H9 (cell line): ENCODE measurements around the gene TEX13A. TPM values are rescaled to one million over a fixed set of nuclear protein-coding genes. Genes with fewer than 3 reads are reported as not detected.

Experiments used
- DNase-seq: peaks from one replicate; pipeline ENCODE4 v3.0.0-alpha.2; 2017
- H2AFZ ChIP-seq: one replicate; pipeline ENCODE4 v1.6.1; 2013; ENCODE audit warnings: mild to moderate bottlenecking, low read length, control low read depth, moderate library complexity
- H2AK5ac ChIP-seq: 2 replicates; pipeline ENCODE4 v1.6.1; 2013; ENCODE audit warnings: low read length, control low read depth, mixed read lengths; ENCODE audit not compliant: insufficient read length
- H2BK120ac ChIP-seq: one replicate; pipeline ENCODE4 v1.6.1; 2013; ENCODE audit warnings: low read depth, mild to moderate bottlenecking, low read length, control low read depth, inconsistent platforms; ENCODE audit not compliant: poor library complexity, severe bottlenecking
- H2BK12ac ChIP-seq: 2 replicates; pipeline ENCODE4 v1.6.1; 2013; ENCODE audit warnings: low read length, control low read depth, mixed read lengths, low read depth; ENCODE audit not compliant: insufficient read length
- H2BK15ac ChIP-seq: 2 replicates; pipeline ENCODE4 v1.6.1; 2013; ENCODE audit warnings: low read depth, low read length, control low read depth
- H2BK20ac ChIP-seq: one replicate; pipeline ENCODE4 v1.6.1; 2013; ENCODE audit warnings: low read depth, mild to moderate bottlenecking, low read length, control low read depth, inconsistent platforms; ENCODE audit not compliant: poor library complexity, severe bottlenecking
- H2BK5ac ChIP-seq: 2 replicates; pipeline ENCODE4 v1.6.1; 2013; ENCODE audit warnings: low read length, control low read depth, mixed read lengths; ENCODE audit not compliant: insufficient read length
- H3K14ac ChIP-seq: 2 replicates; pipeline ENCODE4 v1.6.1; 2013; ENCODE audit warnings: low read length, control low read depth; ENCODE audit not compliant: insufficient read depth
- H3K18ac ChIP-seq: 2 replicates; pipeline ENCODE4 v1.6.1; 2013; ENCODE audit warnings: low read depth, mild to moderate bottlenecking, mixed read lengths, low read length, control low read depth; ENCODE audit not compliant: insufficient read length
- H3K23ac ChIP-seq: 2 replicates; pipeline ENCODE4 v1.6.1; 2013; ENCODE audit warnings: low read length, control low read depth, mixed read lengths, low read depth; ENCODE audit not compliant: insufficient read length
- H3K23me2 ChIP-seq: 2 replicates; pipeline ENCODE4 v1.6.1; 2013; ENCODE audit warnings: low read depth, mild to moderate bottlenecking, mixed read lengths, low read length, control low read depth; ENCODE audit not compliant: insufficient read length, poor library complexity, severe bottlenecking
- H3K27ac ChIP-seq: 2 replicates; pipeline ENCODE4 v1.5.1; 2013; ENCODE audit warnings: low read length, control low read depth, mixed read lengths, low read depth; ENCODE audit not compliant: insufficient read length
- H3K27me3 ChIP-seq: 2 replicates; pipeline ENCODE4 v1.6.1; 2013; ENCODE audit warnings: low read length, control low read depth, inconsistent platforms; ENCODE audit not compliant: insufficient read depth
- H3K4ac ChIP-seq: 2 replicates; pipeline ENCODE4 v1.6.1; 2013; ENCODE audit warnings: low read depth, mild to moderate bottlenecking, control low read depth, inconsistent platforms, low read length, moderate library complexity
- H3K4me1 ChIP-seq: 2 replicates; pipeline ENCODE4 v1.6.1; 2013; ENCODE audit warnings: low read length, control low read depth, inconsistent platforms; ENCODE audit not compliant: insufficient read depth
- H3K4me2 ChIP-seq: 2 replicates; pipeline ENCODE4 v1.6.1; 2013; ENCODE audit warnings: low read length, control low read depth, mixed read lengths; ENCODE audit not compliant: insufficient read length, insufficient read depth
- H3K56ac ChIP-seq: 2 replicates; pipeline ENCODE4 v1.6.1; 2013; ENCODE audit warnings: low read depth, mild to moderate bottlenecking, mixed read lengths, low read length, control low read depth; ENCODE audit not compliant: insufficient read length
- H3K79me1 ChIP-seq: 2 replicates; pipeline ENCODE4 v1.6.1; 2013; ENCODE audit warnings: low read depth, mild to moderate bottlenecking, moderate library complexity, low read length, control low read depth, inconsistent platforms; ENCODE audit not compliant: insufficient read depth, poor library complexity, severe bottlenecking
- H3K79me2 ChIP-seq: 2 replicates; pipeline ENCODE4 v1.6.1; 2013; ENCODE audit warnings: low read length, control low read depth, inconsistent platforms; ENCODE audit not compliant: insufficient read depth
- H3K9ac ChIP-seq: 2 replicates; pipeline ENCODE4 v1.6.1; 2013; ENCODE audit warnings: low read length, control low read depth, mixed read lengths; ENCODE audit not compliant: insufficient read length; ENCODE audit errors: extremely low read depth
- H3K9me3 ChIP-seq: one replicate; pipeline ENCODE4 v1.6.1; 2013; ENCODE audit warnings: low read depth, low read length, inconsistent platforms; ENCODE audit not compliant: control insufficient read depth
- H3T11ph ChIP-seq: one replicate; pipeline ENCODE4 v1.6.1; 2013; ENCODE audit warnings: mild to moderate bottlenecking, low read length, control low read depth, inconsistent platforms
- H4K20me1 ChIP-seq: one replicate; pipeline ENCODE4 v1.6.1; 2013; ENCODE audit not compliant: control insufficient read depth, insufficient read length, insufficient read depth
- H4K5ac ChIP-seq: 2 replicates; pipeline ENCODE4 v1.6.1; 2013; ENCODE audit warnings: low read depth, mild to moderate bottlenecking, mixed read lengths, low read length, control low read depth; ENCODE audit not compliant: insufficient read length
- H4K8ac ChIP-seq: replicated peaks from 2 replicates; pipeline ENCODE4 v1.6.1; 2013; ENCODE audit warnings: low read length, control low read depth, mixed read lengths, low read depth; ENCODE audit not compliant: insufficient read length
- H4K91ac ChIP-seq: 2 replicates; pipeline ENCODE4 v1.6.1; 2013; ENCODE audit warnings: low read depth, mild to moderate bottlenecking, moderate library complexity, mixed read lengths, low read length, control low read depth; ENCODE audit not compliant: insufficient read length
- H3K27ac Mint-ChIP-seq, 3 experiments: 2 replicates in 2 of 3; 3 replicates in 1 of 3; pipeline ENCODE4 v1.8.0; 2020 to 2021; ENCODE audit warnings: mixed read lengths in 3 of 3, mild to moderate bottlenecking in 1 of 3, moderate library complexity in 1 of 3
- H3K27me3 Mint-ChIP-seq: 2 replicates; pipeline ENCODE4 v1.8.0; 2021; ENCODE audit warnings: low read depth, mild to moderate bottlenecking, moderate library complexity, mixed read lengths
- H3K36me3 Mint-ChIP-seq, 3 experiments: 2 replicates in 2 of 3; 3 replicates in 1 of 3; pipeline ENCODE4 v1.8.0; 2020 to 2021; ENCODE audit warnings: low read depth in 3 of 3, mixed read lengths in 3 of 3; ENCODE audit not compliant: insufficient read depth in 1 of 3
- H3K4me1 Mint-ChIP-seq, 2 experiments: 2 replicates each; pipeline ENCODE4 v1.8.0; 2020; ENCODE audit warnings: mixed read lengths in 2 of 2
- H3K4me3 Mint-ChIP-seq, 2 experiments: 2 replicates in 1 of 2; 3 replicates in 1 of 2; pipeline ENCODE4 v1.8.0; 2020 to 2021; ENCODE audit warnings: mild to moderate bottlenecking in 2 of 2, mixed read lengths in 2 of 2, moderate library complexity in 1 of 2
- H3K9me3 Mint-ChIP-seq, 2 experiments: 2 replicates in 1 of 2; 3 replicates in 1 of 2; pipeline ENCODE4 v1.8.0; 2020; ENCODE audit warnings: mild to moderate bottlenecking in 2 of 2, mixed read lengths in 2 of 2, moderate library complexity in 1 of 2
- WGBS: extraction: QIAGEN DNeasy Blood & Tissue Kit; methylation state at CpG from one replicate; pipeline ENCODE4 v1.1.7; 2013; ENCODE audit warnings: missing lambda C conversion rate, low lambda C conversion rate, mixed read lengths; ENCODE audit not compliant: insufficient read length; ENCODE audit errors: extremely low coverage; 5-methylcytosine and 5-hydroxymethylcytosine counted together
- total RNA-seq: library from RNA; stranded (reverse); gene quantifications from 2 replicates; pipeline ENCODE4 v1.2.1, GENCODE V29; 2021
- TF ChIP-seq, protein P1 (sequence below): fragments of 200-600 bp; sonication (generic); conservative IDR thresholded peaks from 3 replicates; pipeline ENCODE4 v1.8.0; 2021; ENCODE audit warnings: antibody characterized with exemption, mild to moderate bottlenecking

Gene TEX13A
- total RNA-seq, 1 experiment from 2014 or later: not detected

DNA sequence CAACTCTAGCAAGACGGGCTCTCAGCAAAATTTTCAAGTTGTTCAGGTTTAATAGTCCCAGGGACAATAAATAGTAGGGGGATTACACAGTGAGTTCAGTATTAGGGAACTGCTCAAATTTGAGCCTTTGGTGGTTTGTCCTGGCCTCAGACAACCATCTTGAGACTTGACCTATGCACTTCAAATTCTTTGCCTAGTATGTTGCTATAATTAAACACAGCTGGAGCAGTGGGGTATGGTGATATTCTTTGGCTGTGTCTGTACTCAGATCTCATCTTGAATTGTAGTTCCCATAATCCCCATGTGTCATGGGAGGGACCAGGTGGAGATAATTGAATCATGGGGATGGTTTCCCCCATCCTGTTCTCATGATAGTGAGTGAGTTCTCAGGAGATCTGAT lies 43.3 kb upstream of the TEX13A start:
- Histone ChIP-seq H3K79me1 (no peaks in the 10 kb centered on the region), H2BK20ac (no peak overlapping the region)

More for the DNA sequence above, 43.3 kb upstream of the TEX13A start:
- no peak overlapping the region for H3K27ac Mint-ChIP-seq
- no peaks in the 10 kb centered on the region for H3K27me3 ChIP-seq
- no peak overlapping the region for H3K56ac ChIP-seq
- H2AK5ac ChIP-seq: no peak overlapping the region
- peaks cover 0 to 2% (median 0%) of the 10 kb centered on the region in 3 experiments; a peak in 3 of 7 replicates for H3K36me3 Mint-ChIP-seq
- no peak overlapping the region for H3K4me3 Mint-ChIP-seq
- H3K9ac ChIP-seq: no peak overlapping the region
- TF ChIP-seq, protein P1, sequence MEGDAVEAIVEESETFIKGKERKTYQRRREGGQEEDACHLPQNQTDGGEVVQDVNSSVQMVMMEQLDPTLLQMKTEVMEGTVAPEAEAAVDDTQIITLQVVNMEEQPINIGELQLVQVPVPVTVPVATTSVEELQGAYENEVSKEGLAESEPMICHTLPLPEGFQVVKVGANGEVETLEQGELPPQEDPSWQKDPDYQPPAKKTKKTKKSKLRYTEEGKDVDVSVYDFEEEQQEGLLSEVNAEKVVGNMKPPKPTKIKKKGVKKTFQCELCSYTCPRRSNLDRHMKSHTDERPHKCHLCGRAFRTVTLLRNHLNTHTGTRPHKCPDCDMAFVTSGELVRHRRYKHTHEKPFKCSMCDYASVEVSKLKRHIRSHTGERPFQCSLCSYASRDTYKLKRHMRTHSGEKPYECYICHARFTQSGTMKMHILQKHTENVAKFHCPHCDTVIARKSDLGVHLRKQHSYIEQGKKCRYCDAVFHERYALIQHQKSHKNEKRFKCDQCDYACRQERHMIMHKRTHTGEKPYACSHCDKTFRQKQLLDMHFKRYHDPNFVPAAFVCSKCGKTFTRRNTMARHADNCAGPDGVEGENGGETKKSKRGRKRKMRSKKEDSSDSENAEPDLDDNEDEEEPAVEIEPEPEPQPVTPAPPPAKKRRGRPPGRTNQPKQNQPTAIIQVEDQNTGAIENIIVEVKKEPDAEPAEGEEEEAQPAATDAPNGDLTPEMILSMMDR: no peak
- no peaks in the 10 kb centered on the region for H3K27me3 Mint-ChIP-seq
- H4K5ac ChIP-seq: no peak overlapping the region
- no peak overlapping the region for H4K91ac ChIP-seq
- H3T11ph ChIP-seq: no peak overlapping the region
- no peak for DNase-seq
- H3K23me2 ChIP-seq: no peaks in the 10 kb centered on the region
- no peak overlapping the region for H3K27ac ChIP-seq
- no peak overlapping the region for H2BK12ac ChIP-seq
- WGBS: no CpG with 5 or more reads among the region's 1 CpG
- H3K4me2 ChIP-seq: no peak overlapping the region
- H2BK120ac ChIP-seq: no peak overlapping the region
- H3K9me3 Mint-ChIP-seq: peaks cover 0 to 36% of the 10 kb centered on the region in 2 experiments; a peak in 2 of 5 replicates
- no peak overlapping the region for H4K8ac ChIP-seq
- no peak overlapping the region for H3K4ac ChIP-seq
- H3K18ac ChIP-seq: no peak overlapping the region
- H3K9me3 ChIP-seq: peaks cover 7% of the 10 kb centered on the region
- H3K14ac ChIP-seq: no peak overlapping the region
- no peak overlapping the region for H2AFZ ChIP-seq
- no peaks in the 10 kb centered on the region for H3K4me1 ChIP-seq
- H3K4me1 Mint-ChIP-seq: no peaks in the 10 kb centered on the region; a peak in 1 of 4 replicates
- H2BK15ac ChIP-seq: no peak overlapping the region
- H3K79me2 ChIP-seq: no peaks in the 10 kb centered on the region
- no peak overlapping the region for H3K23ac ChIP-seq
- no peaks in the 10 kb centered on the region for H4K20me1 ChIP-seq
- H2BK5ac ChIP-seq: no peak overlapping the region
